ENCODE data around the gene KATNIP. TPM values are rescaled to one million over a fixed set of nuclear protein-coding genes. Genes with fewer than 3 reads are reported as not detected.
A peak's percentile ranks its signal among the peaks of the same experiment; 100 is the strongest.

Gene KATNIP
- polyA plus RNA-seq, 2 donors: 13.8 to 20.2 TPM

DNA sequence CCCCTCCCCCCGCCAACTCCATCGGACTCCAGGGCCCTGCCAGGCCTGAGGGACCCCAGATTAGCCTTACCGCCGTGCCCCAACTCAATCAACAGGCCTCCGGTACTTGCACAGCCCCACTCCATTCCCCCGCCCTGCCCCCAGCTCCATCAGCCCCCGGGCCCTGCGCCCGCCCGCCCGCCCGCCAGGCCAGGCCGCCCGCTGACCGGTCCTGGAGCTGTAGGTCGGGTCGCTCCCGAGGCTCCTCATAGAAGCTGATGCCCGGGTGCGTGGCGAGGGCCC, 539 bp upstream of the KATNIP start:
- peak overlapping the region; percentile 78 to 90 for H3K27ac ChIP-seq (ENCODE audit: low read depth in 2 of 2, low read length in 1 of 2)
- no peaks in the 10 kb centered on the region for H3K9me3 ChIP-seq (ENCODE audit: control insufficient read depth in 2 of 2, insufficient read depth in 1 of 2, low read depth in 1 of 2, low read length in 1 of 2)
- 1% methylated on average over 17 to 21 of the region's 21 CpGs for WGBS, 2 donors
- peaks cover 0 to 5% of the 10 kb centered on the region in 2 donors for H3K36me3 ChIP-seq (ENCODE audit: control insufficient read depth in 2 of 2, insufficient read depth in 2 of 2, low read length in 1 of 2)
- H3K4me1 ChIP-seq (ENCODE audit: control insufficient read depth in 2 of 2, insufficient read depth in 2 of 2, low read length in 1 of 2): peaks cover 0 to 6% of the 10 kb centered on the region in 2 donors
- peak overlapping the region; percentile 84 to 98 for H3K4me3 ChIP-seq (ENCODE audit: low read depth in 1 of 2, low read length in 2 of 2)
- no peaks in the 10 kb centered on the region for H3K27me3 ChIP-seq (ENCODE audit: control insufficient read depth in 1 of 2, insufficient read depth in 2 of 2, low read length in 2 of 2)

DNA sequence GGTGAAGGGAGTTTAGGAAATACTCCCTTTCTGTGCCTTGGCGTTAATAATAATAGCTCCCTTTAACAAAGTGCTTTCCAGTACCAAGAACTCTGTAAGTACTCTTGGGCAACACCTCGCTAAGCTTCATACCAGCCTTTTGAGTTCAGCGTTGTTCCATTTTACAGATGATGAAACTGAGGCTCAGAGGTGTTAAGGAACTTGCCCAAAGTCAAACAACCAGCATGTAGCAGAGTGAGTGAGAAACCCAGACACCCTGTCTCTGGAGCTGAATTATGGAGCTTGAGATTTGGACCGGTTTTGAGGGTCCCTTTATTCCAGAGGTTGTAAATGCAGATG, 607 bp downstream of the KATNIP start:
- Histone ChIP-seq H3K36me3 (ENCODE audit: control insufficient read depth in 2 of 2, insufficient read depth in 2 of 2, low read length in 1 of 2) (no peaks in the 10 kb centered on the region), H3K4me1 (ENCODE audit: control insufficient read depth in 2 of 2, insufficient read depth in 2 of 2, low read length in 1 of 2) (peaks cover 0 to 6% of the 10 kb centered on the region in 2 donors), H3K4me3 (ENCODE audit: low read depth in 1 of 2, low read length in 2 of 2) (peak overlapping the region; percentile 75 to 98), H3K9me3 (ENCODE audit: control insufficient read depth in 2 of 2, insufficient read depth in 1 of 2, low read depth in 1 of 2, low read length in 1 of 2) (no peaks in the 10 kb centered on the region), H3K27me3 (ENCODE audit: control insufficient read depth in 1 of 2, insufficient read depth in 2 of 2, low read length in 2 of 2) (no peaks in the 10 kb centered on the region), H3K27ac (ENCODE audit: low read depth in 2 of 2, low read length in 1 of 2) (peak overlapping the region in 1 of 2 donors; percentile 65)
- 36% methylated on average over 4 of the region's 4 CpGs for WGBS, 2 donors

DNA sequence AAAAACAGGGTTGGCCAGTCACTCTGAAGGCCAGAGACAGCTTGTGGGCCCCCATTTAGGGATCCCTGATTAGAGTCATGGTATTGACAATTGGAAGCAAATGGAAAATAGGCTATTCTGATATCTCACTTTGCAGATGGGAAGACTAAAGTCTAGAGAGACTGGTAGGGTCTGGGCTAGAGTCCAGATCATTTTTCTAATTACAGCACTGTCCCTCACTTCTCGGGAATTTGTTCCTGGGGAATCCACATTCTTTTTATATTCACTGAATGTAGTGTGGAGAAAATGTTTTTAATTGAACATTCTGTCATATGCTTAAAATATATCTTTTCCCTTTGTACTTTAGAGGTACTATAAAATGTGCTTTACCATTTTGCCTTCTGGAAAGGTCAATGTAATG, 1.1 kb downstream of the KATNIP start:
- Histone ChIP-seq H3K27me3 (ENCODE audit: control insufficient read depth in 1 of 2, insufficient read depth in 2 of 2, low read length in 2 of 2) (no peaks in the 10 kb centered on the region), H3K4me3 (ENCODE audit: low read depth in 1 of 2, low read length in 2 of 2) (peak overlapping the region in 1 of 2 donors; percentile 75), H3K9me3 (ENCODE audit: control insufficient read depth in 2 of 2, insufficient read depth in 1 of 2, low read depth in 1 of 2, low read length in 1 of 2) (no peaks in the 10 kb centered on the region), H3K4me1 (ENCODE audit: control insufficient read depth in 2 of 2, insufficient read depth in 2 of 2, low read length in 1 of 2) (peaks cover 0 to 6% of the 10 kb centered on the region in 2 donors), H3K27ac (ENCODE audit: low read depth in 2 of 2, low read length in 1 of 2) (no peak overlapping the region), H3K36me3 (ENCODE audit: control insufficient read depth in 2 of 2, insufficient read depth in 2 of 2, low read length in 1 of 2) (no peaks in the 10 kb centered on the region)
- 11 to 23% methylated on average over 1 of the region's 1 CpG for WGBS, 2 donors

DNA sequence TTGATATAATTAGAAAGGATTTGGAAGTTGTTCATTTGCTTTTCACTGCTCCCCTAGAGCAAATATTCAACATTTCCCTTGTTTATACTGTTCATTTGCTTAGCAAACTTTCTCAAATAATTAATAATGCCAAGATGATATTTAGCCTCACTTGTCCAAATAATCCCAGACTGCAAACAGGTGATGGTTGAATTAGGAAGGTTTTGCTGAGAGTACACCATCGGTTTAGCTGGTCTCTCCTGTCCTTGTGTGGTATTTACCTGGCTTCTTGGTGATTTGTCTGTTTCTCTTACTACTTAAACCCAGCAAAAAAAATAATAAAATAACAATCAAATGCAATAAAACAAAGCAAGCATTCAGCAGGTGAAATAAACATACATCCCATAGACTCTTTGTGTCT, 6.5 kb downstream of the KATNIP start:
- H3K27ac ChIP-seq (ENCODE audit: low read depth in 2 of 2, low read length in 1 of 2): no peak overlapping the region
- 76 to 86% methylated on average over 1 of the region's 1 CpG for WGBS, 2 donors

DNA sequence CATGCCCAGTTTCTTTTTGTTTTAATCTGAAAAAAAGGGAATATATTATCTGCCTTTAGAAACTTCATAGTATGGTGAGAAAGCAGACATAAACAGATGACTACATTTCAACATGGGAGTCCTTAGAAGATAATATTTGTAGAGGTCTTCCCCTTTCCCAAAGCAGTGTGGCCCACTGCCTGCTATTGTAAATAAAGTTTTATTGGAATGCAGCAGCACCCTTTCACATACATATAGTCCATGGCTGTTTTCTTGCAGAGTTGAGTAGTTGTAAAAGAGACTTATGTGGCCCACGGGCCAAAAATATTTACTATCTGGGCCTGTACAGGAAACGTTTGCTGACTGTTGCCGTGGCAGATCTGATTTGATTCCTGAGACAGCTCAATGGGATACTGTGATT, 8.5 kb downstream of the KATNIP start:
- Histone ChIP-seq H3K36me3 (ENCODE audit: control insufficient read depth in 2 of 2, insufficient read depth in 2 of 2, low read length in 1 of 2) (no peaks in the 10 kb centered on the region), H3K4me3 (ENCODE audit: low read depth in 1 of 2, low read length in 2 of 2) (no peak overlapping the region), H3K27me3 (ENCODE audit: control insufficient read depth in 1 of 2, insufficient read depth in 2 of 2, low read length in 2 of 2) (no peaks in the 10 kb centered on the region), H3K4me1 (ENCODE audit: control insufficient read depth in 2 of 2, insufficient read depth in 2 of 2, low read length in 1 of 2) (peaks cover 0 to 3% of the 10 kb centered on the region in 2 donors), H3K27ac (ENCODE audit: low read depth in 2 of 2, low read length in 1 of 2) (no peak overlapping the region), H3K9me3 (ENCODE audit: control insufficient read depth in 2 of 2, insufficient read depth in 1 of 2, low read depth in 1 of 2, low read length in 1 of 2) (no peaks in the 10 kb centered on the region)
- WGBS, 2 donors: 82 to 84% methylated on average over 3 of the region's 3 CpGs

More for the DNA sequence above, 6.5 kb downstream of the KATNIP start:
- no peaks in the 10 kb centered on the region for H3K9me3 ChIP-seq (ENCODE audit: control insufficient read depth in 2 of 2, insufficient read depth in 1 of 2, low read depth in 1 of 2, low read length in 1 of 2)
- peaks cover 0 to 3% of the 10 kb centered on the region in 2 donors for H3K4me1 ChIP-seq (ENCODE audit: control insufficient read depth in 2 of 2, insufficient read depth in 2 of 2, low read length in 1 of 2)
- H3K27me3 ChIP-seq (ENCODE audit: control insufficient read depth in 1 of 2, insufficient read depth in 2 of 2, low read length in 2 of 2): no peaks in the 10 kb centered on the region
- H3K4me3 ChIP-seq (ENCODE audit: low read depth in 1 of 2, low read length in 2 of 2): no peak overlapping the region
- H3K36me3 ChIP-seq (ENCODE audit: control insufficient read depth in 2 of 2, insufficient read depth in 2 of 2, low read length in 1 of 2): no peaks in the 10 kb centered on the region

DNA sequence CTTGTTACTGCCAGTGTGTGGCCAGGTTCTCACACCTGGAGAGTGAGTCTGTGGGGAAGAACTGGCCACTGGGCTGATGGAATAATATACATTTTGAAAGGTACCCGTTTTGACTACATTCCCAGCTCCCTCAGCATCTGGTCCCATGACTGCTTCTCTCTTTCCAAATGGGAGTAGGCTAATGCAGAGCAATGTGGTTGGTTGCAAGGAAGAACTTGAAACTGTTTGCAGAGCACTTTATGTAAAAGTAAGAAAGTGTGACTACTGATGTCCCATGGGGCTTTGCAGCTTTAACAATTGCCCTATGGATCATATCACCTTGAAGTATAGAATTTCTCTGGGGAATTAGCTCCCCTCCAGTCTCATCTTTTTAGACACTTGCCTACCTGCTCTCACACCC, 9.0 kb downstream of the KATNIP start:
- Histone ChIP-seq H3K4me3 (ENCODE audit: low read depth in 1 of 2, low read length in 2 of 2) (no peak overlapping the region), H3K9me3 (ENCODE audit: control insufficient read depth in 2 of 2, insufficient read depth in 1 of 2, low read depth in 1 of 2, low read length in 1 of 2) (no peaks in the 10 kb centered on the region), H3K4me1 (ENCODE audit: control insufficient read depth in 2 of 2, insufficient read depth in 2 of 2, low read length in 1 of 2) (peaks cover 0 to 3% of the 10 kb centered on the region in 2 donors), H3K27me3 (ENCODE audit: control insufficient read depth in 1 of 2, insufficient read depth in 2 of 2, low read length in 2 of 2) (no peaks in the 10 kb centered on the region), H3K27ac (ENCODE audit: low read depth in 2 of 2, low read length in 1 of 2) (no peak overlapping the region), H3K36me3 (ENCODE audit: control insufficient read depth in 2 of 2, insufficient read depth in 2 of 2, low read length in 1 of 2) (no peaks in the 10 kb centered on the region)
- 83 to 85% methylated on average over 1 of the region's 1 CpG for WGBS, 2 donors

DNA sequence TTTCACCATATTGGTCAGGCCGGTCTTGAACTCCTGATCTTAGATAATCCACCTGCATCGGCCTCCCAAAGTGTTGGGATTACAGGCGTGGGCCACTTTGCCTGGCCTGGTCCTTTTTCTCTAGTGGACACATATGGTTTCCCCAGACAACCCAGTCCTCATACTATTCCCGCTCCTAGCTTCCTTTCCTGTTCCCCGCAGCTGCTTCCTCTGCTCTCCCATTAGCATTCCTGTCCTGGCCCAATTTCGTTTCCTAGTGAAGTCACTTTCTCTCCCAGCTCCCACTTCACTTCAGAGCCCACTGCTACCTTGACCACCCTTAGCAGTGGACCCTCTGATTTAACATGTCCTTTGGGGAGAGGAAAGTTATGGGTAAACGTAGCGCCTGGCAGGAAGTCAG, 11.3 kb downstream of the KATNIP start:
- no peak overlapping the region for H3K27ac ChIP-seq (ENCODE audit: low read depth in 2 of 2, low read length in 1 of 2)
- H3K27me3 ChIP-seq (ENCODE audit: control insufficient read depth in 1 of 2, insufficient read depth in 2 of 2, low read length in 2 of 2): no peaks in the 10 kb centered on the region
- WGBS, 2 donors: 89% methylated on average over 8 of the region's 8 CpGs
- no peak overlapping the region for H3K4me3 ChIP-seq (ENCODE audit: low read depth in 1 of 2, low read length in 2 of 2)
- no peaks in the 10 kb centered on the region for H3K9me3 ChIP-seq (ENCODE audit: control insufficient read depth in 2 of 2, insufficient read depth in 1 of 2, low read depth in 1 of 2, low read length in 1 of 2)
- H3K36me3 ChIP-seq (ENCODE audit: control insufficient read depth in 2 of 2, insufficient read depth in 2 of 2, low read length in 1 of 2): no peaks in the 10 kb centered on the region
- H3K4me1 ChIP-seq (ENCODE audit: control insufficient read depth in 2 of 2, insufficient read depth in 2 of 2, low read length in 1 of 2): peaks cover 0 to 5% of the 10 kb centered on the region in 2 donors

DNA sequence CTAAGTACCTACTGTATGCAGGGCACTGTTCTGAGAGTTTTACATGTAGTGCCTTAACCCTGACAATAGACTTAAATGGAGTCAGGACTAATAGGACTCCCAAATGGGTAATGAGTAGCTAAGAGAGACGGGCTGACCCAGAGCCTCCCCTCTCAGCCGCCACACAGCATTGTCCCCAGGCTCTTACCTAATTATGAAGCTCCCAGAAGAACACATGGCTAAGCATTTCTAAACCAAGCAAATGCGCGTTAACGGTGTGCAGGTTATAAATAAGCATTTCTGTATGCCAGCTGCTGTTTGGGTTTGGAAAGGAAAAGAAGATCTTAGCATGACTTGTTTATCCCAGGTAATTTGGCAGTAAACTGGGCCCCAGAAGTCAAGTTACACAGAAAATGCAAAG, 14.3 kb downstream of the KATNIP start:
- H3K4me1 ChIP-seq (ENCODE audit: control insufficient read depth in 2 of 2, insufficient read depth in 2 of 2, low read length in 1 of 2): peaks cover 0 to 5% of the 10 kb centered on the region in 2 donors
- no peaks in the 10 kb centered on the region for H3K9me3 ChIP-seq (ENCODE audit: control insufficient read depth in 2 of 2, insufficient read depth in 1 of 2, low read depth in 1 of 2, low read length in 1 of 2)
- no peak overlapping the region for H3K27ac ChIP-seq (ENCODE audit: low read depth in 2 of 2, low read length in 1 of 2)
- H3K27me3 ChIP-seq (ENCODE audit: control insufficient read depth in 1 of 2, insufficient read depth in 2 of 2, low read length in 2 of 2): no peaks in the 10 kb centered on the region
- 87 to 90% methylated on average over 5 of the region's 5 CpGs for WGBS, 2 donors
- no peaks in the 10 kb centered on the region for H3K36me3 ChIP-seq (ENCODE audit: control insufficient read depth in 2 of 2, insufficient read depth in 2 of 2, low read length in 1 of 2)
- H3K4me3 ChIP-seq (ENCODE audit: low read depth in 1 of 2, low read length in 2 of 2): no peak overlapping the region

DNA sequence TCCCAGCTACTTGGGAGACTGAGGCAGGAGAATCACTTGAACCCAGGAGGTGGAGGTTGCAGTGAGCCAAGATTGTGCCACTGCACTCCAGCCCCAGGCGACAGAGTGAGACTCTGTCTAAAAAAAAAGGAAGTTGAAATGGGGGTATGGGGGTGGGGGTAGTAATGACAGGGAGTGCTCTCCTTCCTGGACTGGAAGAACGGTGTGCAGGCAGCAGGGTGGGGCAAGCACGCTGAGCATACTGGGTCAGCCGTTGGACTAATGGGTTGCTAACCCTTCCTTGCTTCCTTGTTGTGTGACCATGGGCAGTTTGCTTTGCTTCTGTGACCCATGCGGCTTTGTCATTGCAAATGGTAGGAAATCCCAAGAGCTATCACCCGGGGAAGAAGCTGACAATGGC, 16.5 kb downstream of the KATNIP start:
- no peaks in the 10 kb centered on the region for H3K36me3 ChIP-seq (ENCODE audit: control insufficient read depth in 2 of 2, insufficient read depth in 2 of 2, low read length in 1 of 2)
- peaks cover 0 to 2% of the 10 kb centered on the region in 2 donors for H3K4me1 ChIP-seq (ENCODE audit: control insufficient read depth in 2 of 2, insufficient read depth in 2 of 2, low read length in 1 of 2)
- 72 to 74% methylated on average over 6 of the region's 6 CpGs for WGBS, 2 donors
- no peak overlapping the region for H3K27ac ChIP-seq (ENCODE audit: low read depth in 2 of 2, low read length in 1 of 2)
- H3K27me3 ChIP-seq (ENCODE audit: control insufficient read depth in 1 of 2, insufficient read depth in 2 of 2, low read length in 2 of 2): no peaks in the 10 kb centered on the region
- H3K9me3 ChIP-seq (ENCODE audit: control insufficient read depth in 2 of 2, insufficient read depth in 1 of 2, low read depth in 1 of 2, low read length in 1 of 2): no peaks in the 10 kb centered on the region
- H3K4me3 ChIP-seq (ENCODE audit: low read depth in 1 of 2, low read length in 2 of 2): no peak overlapping the region

DNA sequence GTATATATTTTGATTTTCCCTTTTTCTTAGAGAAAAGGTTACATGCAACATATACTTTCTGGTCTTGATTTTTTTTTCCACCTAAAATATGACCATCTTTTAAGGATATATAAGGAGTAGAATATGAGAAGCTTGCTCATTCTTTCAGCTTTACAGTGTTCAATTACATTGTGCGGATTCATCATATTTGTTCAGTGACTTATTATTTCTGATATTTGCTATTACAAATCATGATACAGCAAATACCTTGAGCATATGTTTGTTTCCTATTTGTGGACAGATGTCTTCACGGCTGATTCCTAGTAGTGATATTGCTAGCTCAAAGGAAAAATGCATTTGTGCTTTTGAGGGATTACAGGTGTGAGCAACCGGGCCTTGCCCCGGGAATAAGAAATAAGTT, 18.1 kb downstream of the KATNIP start:
- Histone ChIP-seq H3K27ac (ENCODE audit: low read depth in 2 of 2, low read length in 1 of 2) (no peak overlapping the region), H3K4me1 (ENCODE audit: control insufficient read depth in 2 of 2, insufficient read depth in 2 of 2, low read length in 1 of 2) (peaks cover 0 to 5% of the 10 kb centered on the region in 2 donors), H3K4me3 (ENCODE audit: low read depth in 1 of 2, low read length in 2 of 2) (no peak overlapping the region), H3K9me3 (ENCODE audit: control insufficient read depth in 2 of 2, insufficient read depth in 1 of 2, low read depth in 1 of 2, low read length in 1 of 2) (no peaks in the 10 kb centered on the region), H3K36me3 (ENCODE audit: control insufficient read depth in 2 of 2, insufficient read depth in 2 of 2, low read length in 1 of 2) (no peaks in the 10 kb centered on the region), H3K27me3 (ENCODE audit: control insufficient read depth in 1 of 2, insufficient read depth in 2 of 2, low read length in 2 of 2) (no peaks in the 10 kb centered on the region)
- WGBS, 2 donors: 93 to 94% methylated on average over 4 of the region's 4 CpGs
